GM20000 (cell line): ENCODE measurements around the gene PTPMT1.

Source experiments
- DNase-seq: peaks from one replicate; pipeline ENCODE4 v3.0.0; 2012; ENCODE audit warnings: low spot score
- TF ChIP-seq, protein P1 (sequence below): IDR thresholded peaks from 2 replicates; pipeline ENCODE4 v1.5.1; 2012; ENCODE audit warnings: mild to moderate bottlenecking, control low read depth; ENCODE audit errors: extremely low read depth, missing control alignments

Gene PTPMT1

DNA sequence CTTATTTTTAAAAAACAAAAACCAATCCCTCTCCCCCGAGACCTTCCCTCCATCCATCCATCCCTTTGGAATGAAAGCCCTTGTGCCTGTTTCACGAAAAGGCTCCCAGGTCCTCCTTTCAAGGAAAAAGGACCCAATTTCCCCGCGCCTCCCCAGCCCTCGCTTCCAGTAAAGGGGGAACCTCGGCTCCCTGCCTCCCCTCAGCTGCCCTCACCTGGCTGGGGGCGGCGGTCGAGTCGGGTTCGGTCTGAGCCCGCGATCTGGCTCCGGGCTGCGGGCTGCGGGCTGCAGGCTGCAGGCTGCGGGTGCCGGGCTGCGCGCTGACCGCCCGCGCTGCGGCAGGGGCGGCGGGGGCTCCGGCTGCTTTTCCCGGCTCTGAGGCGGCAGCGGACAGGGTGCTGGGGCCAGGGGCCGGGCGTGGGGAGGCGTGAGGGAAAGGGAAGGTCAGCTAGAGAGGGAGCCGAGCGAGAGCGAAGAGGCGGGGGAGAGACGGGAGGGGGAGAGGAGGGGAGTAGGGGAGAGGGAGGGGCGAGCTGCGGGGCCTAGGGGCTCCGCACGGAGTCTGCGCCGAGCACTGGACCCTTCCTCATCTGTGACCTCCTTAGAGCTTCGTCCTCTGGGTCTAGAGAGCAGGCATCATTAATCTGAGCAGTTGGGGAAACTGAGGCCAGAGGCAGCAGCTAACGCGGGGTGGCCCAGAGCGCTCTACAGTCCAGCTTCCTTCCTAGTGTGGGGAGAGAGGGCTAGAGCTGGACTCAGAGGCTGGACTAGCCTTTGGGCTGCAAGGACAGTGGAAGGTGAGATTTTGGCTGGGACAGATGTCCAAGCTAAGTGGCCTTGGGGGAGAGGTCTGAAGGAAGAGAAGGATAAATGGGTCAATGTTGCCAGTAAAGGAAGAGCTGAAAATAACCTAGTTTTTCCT is 28.8 kb downstream of the PTPMT1 start, which contains the start of gene C1QTNF4:
TSS of gene C1QTNF4 (minus strand) at position 478 of the 922 bp plus-strand sequence. CDS start 3,601 bp downstream, outside the sequence.
- TF ChIP-seq, protein P1, sequence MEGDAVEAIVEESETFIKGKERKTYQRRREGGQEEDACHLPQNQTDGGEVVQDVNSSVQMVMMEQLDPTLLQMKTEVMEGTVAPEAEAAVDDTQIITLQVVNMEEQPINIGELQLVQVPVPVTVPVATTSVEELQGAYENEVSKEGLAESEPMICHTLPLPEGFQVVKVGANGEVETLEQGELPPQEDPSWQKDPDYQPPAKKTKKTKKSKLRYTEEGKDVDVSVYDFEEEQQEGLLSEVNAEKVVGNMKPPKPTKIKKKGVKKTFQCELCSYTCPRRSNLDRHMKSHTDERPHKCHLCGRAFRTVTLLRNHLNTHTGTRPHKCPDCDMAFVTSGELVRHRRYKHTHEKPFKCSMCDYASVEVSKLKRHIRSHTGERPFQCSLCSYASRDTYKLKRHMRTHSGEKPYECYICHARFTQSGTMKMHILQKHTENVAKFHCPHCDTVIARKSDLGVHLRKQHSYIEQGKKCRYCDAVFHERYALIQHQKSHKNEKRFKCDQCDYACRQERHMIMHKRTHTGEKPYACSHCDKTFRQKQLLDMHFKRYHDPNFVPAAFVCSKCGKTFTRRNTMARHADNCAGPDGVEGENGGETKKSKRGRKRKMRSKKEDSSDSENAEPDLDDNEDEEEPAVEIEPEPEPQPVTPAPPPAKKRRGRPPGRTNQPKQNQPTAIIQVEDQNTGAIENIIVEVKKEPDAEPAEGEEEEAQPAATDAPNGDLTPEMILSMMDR = no peak
- DNase-seq = no peak

DNA sequence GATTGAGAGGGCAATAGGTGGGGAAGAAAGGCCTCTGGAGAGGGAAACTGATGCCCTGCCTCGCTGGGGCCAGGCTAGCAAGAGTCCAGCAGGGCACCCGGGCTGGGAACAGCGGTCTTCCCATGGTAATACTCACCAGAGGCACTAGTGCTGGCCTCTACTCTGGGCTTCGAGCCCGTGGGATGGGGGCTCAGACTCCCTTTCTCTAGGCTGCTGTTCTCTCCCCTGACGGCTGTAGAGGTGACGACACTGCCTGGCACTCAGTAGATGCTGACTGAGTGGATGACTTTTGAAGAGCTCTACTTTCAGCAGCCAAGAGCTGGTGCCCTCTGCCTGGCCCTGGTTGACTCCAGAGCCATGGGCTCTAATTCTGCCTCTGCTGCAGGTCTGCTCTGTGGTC is 29.6 kb downstream of the PTPMT1 start:
- DNase-seq = no peak
- TF ChIP-seq, protein P1 = no peak

DNA sequence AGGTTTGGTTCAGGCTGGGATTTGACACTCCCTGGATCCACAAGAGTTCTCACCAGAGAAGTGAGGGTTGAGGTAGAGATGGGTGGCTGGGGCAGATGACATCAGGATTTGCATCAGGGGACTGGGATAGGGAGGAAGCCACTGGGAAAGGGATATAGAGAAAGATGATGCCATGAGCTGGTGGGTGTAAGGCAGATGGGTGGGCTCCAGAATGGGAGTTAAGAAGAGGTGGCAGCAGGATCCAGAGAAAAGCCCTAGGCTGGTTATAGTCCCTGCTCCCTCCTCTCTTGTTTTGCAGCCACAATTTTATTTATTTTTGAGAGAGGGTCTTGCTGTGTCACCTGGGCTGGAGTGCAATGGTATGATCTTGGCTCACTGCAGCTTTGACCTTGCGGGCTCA is 30.6 kb downstream of the PTPMT1 start:
- TF ChIP-seq, protein P1 = no peak
- no peak for DNase-seq

DNA sequence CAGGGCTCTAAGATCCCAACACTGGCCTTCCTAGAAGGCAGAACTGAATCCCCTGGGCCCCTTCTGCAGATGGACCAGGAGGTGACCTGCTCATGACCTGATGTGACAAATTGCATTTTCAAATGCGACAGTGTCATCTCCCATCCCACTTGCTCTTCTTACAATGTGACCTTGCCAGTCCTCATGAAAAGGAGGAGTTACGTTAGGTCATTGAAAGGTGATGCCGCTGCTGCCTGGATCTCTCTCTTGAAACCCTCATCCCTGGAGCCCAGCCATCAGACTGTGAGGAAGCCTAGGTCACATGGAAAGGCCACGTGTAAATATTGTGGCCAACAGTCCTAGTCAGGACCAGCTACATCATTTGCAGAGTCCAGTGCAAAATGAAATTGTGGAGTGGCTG is 34.5 kb downstream of the PTPMT1 start:
- DNase-seq = no peak
- TF ChIP-seq, protein P1 = no peak

DNA sequence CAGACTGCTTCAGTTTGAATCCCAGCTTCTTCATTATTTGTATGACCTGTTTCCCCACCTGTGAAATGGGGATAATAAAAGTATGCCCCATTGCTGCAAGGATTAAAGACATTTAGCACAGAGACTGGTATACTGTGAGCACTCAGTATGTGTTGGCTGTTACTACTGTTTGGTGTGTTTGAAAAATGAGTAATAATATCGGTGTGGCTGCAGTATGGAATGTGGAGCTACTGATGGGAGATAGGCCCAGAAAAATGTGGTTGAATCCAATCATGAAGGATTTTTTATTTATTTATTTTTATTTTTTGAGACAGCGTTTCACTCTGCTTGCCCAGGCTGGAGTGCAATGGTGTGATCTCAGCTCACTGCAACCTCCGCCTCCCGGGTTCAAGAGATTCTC is 37.9 kb downstream of the PTPMT1 start:
- TF ChIP-seq, protein P1 = no peak
- DNase-seq = no peak

DNA sequence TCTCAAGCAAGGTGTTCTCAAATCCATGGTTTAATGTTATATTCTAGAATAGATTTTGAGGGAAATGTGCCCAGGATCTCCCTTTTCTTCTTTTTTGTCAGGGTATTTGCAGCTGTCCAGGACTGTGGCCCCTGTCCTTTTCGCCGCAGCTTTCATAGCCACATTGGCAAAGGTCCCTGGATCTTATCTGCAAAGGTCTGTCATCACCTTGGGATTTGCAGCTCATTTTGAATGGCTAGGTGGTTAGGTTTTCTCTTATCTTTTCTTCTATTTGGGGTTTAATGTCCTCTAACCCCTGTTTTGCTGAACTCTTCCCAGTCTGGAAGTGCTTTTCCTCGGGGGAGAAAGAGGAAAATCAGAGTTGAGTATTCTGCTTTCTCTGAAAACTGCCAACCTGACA is 40.5 kb downstream of the PTPMT1 start:
- no peak for DNase-seq
- TF ChIP-seq, protein P1 = no peak

DNA sequence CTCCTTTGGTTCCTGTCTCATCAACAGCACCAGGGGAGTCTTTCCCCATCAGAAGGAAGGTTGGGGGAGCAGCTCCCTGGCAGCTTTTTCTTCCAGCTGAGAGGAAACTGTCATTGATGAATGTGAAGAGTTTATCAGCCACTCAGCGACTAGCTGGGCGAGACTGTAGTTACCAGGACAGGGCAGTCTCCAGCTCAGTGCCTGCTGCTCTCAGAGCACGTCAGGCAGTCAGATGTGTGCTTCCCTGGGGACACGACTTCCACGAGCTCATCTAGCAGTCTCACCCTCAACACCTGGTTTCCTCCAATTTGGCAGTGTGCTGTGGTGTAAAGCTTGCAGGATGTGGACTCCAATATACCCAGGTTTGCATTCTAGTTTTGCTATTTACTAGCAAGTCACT is 41.3 kb downstream of the PTPMT1 start:
- TF ChIP-seq, protein P1 = no peak
- DNase-seq = no peak
